Measurements from ENCODE around the gene KCNN1. TPM values are rescaled to one million over a fixed set of nuclear protein-coding genes. Genes with fewer than 3 reads are reported as not detected.
A peak's percentile ranks its signal among the peaks of the same experiment; 100 is the strongest.

The KCNN1 gene
- total RNA-seq, 1 experiment from 2014 or later = 9.2 TPM

GRCh38 chr19:17967257-17968051, 547 bp downstream of the KCNN1 start:
- H3K4me1 ChIP-seq (ENCODE audit: insufficient read depth, low read length) = no peaks in the 10 kb centered on the region
- no peak overlapping the region for H3K27ac ChIP-seq (ENCODE audit: insufficient read length, low read depth, low read length)
- peak overlapping the region; percentile 40 for H3K18ac ChIP-seq (ENCODE audit: insufficient read length, low read depth, low read length)
- no peaks in the 10 kb centered on the region for H3K79me2 ChIP-seq (ENCODE audit: insufficient read depth, low read length)
- H4K91ac ChIP-seq (ENCODE audit: insufficient read length, low read depth, low read length) = no peak overlapping the region
- no peaks in the 10 kb centered on the region for H3K36me3 Mint-ChIP-seq (ENCODE audit: insufficient read depth in 1 of 3, low read depth in 3 of 3)
- no peak overlapping the region for H2BK20ac ChIP-seq (ENCODE audit: low read depth, low read length, poor library complexity, severe bottlenecking)
- TF ChIP-seq CTCF (conservative IDR thresholded peaks at IDR 0.05) = no peak
- H3K56ac ChIP-seq (ENCODE audit: insufficient read length, low read depth, low read length) = no peak overlapping the region
- H2BK120ac ChIP-seq (ENCODE audit: low read depth, low read length, poor library complexity, severe bottlenecking) = no peak overlapping the region
- H3K9ac ChIP-seq (ENCODE audit: extremely low read depth, insufficient read length, low read length) = no peak overlapping the region
- no peak overlapping the region for H2BK5ac ChIP-seq (ENCODE audit: insufficient read length, low read length)
- H3K9me3 Mint-ChIP-seq = no peaks in the 10 kb centered on the region
- H3K27me3 ChIP-seq (ENCODE audit: insufficient read depth, low read length) = no peaks in the 10 kb centered on the region; the same call in 1 of the 2 replicates
- H3K23me2 ChIP-seq (ENCODE audit: insufficient read length, low read depth, low read length, poor library complexity, severe bottlenecking) = peaks cover 10% of the 10 kb centered on the region
- WGBS (ENCODE audit: extremely low coverage, insufficient read length, low lambda C conversion rate) = no CpG with 5 or more reads among the region's 35 CpGs
- no peak overlapping the region for H2AK5ac ChIP-seq (ENCODE audit: insufficient read length, low read length)
- no peak overlapping the region for H2AFZ ChIP-seq (ENCODE audit: low read length)
- peak overlapping the region; percentile 56 for H3K4me2 ChIP-seq (ENCODE audit: insufficient read depth, insufficient read length, low read length)
- peaks cover 42% of the 10 kb centered on the region for H3K27me3 Mint-ChIP-seq (ENCODE audit: low read depth)
- H2BK15ac ChIP-seq (ENCODE audit: low read depth, low read length) = no peak overlapping the region; the same call in 1 of the 2 replicates
- no peaks in the 10 kb centered on the region for H3K9me3 ChIP-seq (ENCODE audit: control insufficient read depth, low read depth, low read length)
- no peak overlapping the region for H3K27ac Mint-ChIP-seq
- no peaks in the 10 kb centered on the region for H4K20me1 ChIP-seq (ENCODE audit: control insufficient read depth, insufficient read depth, insufficient read length)
- H4K8ac ChIP-seq (replicated peaks; ENCODE audit: insufficient read length, low read depth, low read length) = no peak overlapping the region
- H3K14ac ChIP-seq (ENCODE audit: insufficient read depth, low read length) = peak overlapping the region; percentile 69
- no peak for DNase-seq
- no peak overlapping the region for H4K5ac ChIP-seq (ENCODE audit: insufficient read length, low read depth, low read length)
- no peak overlapping the region for H2BK12ac ChIP-seq (ENCODE audit: insufficient read length, low read depth, low read length)
- no peaks in the 10 kb centered on the region for H3K79me1 ChIP-seq (ENCODE audit: insufficient read depth, low read depth, low read length, poor library complexity, severe bottlenecking)
- H3K23ac ChIP-seq (ENCODE audit: insufficient read length, low read depth, low read length) = no peak overlapping the region
- H3K4ac ChIP-seq (ENCODE audit: low read depth, low read length) = no peak overlapping the region
- no peak overlapping the region for H3T11ph ChIP-seq (ENCODE audit: low read length)
- peaks cover 18 to 26% of the 10 kb centered on the region in 2 experiments for H3K4me1 Mint-ChIP-seq
- peak overlapping the region; percentile 77 to 93 for H3K4me3 Mint-ChIP-seq

All from H9 (cell line).